Measurements from ENCODE around the gene TSPAN4. TPM values are rescaled to one million over a fixed set of nuclear protein-coding genes. Genes with fewer than 3 reads are reported as not detected.

Gene TSPAN4
- total and polyA plus RNA-seq, 8 donors: 46.9 to 132 (median 73.8) TPM

DNA sequence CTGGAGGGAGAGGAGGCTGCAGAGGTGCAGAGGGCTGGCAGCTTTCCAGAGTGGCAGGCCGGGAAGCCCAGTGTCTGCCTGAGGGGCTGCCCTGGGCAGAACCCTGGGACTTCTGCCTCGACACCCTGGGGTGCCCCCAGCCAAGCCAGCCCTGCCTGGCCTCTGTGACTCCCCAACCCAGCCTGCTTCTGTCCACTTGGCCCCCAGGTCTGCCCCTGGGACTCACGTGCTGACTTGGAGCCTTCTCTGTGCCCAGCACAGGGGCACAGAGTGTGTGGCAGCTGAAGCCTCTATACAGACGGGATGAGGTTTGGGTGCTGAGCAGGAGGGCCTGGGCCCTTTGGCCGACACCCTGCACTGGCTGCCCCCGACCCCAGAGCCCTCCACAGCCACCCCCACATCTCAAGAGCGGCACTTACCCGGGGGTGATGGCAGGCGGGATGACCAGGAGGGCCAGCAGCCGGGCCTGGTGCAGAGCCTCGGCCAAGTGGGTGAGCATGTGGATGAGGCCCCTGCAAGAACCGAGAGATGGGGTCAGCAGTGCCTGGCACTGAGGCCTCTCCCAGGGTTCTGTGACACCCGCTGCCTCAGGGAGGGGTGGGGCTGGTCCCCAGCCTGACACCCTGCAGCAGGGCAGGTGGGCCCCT is 50.5 kb downstream of the TSPAN4 start:
- no peak overlapping the region for H3K27ac ChIP-seq
- TF ChIP-seq, protein P1, sequence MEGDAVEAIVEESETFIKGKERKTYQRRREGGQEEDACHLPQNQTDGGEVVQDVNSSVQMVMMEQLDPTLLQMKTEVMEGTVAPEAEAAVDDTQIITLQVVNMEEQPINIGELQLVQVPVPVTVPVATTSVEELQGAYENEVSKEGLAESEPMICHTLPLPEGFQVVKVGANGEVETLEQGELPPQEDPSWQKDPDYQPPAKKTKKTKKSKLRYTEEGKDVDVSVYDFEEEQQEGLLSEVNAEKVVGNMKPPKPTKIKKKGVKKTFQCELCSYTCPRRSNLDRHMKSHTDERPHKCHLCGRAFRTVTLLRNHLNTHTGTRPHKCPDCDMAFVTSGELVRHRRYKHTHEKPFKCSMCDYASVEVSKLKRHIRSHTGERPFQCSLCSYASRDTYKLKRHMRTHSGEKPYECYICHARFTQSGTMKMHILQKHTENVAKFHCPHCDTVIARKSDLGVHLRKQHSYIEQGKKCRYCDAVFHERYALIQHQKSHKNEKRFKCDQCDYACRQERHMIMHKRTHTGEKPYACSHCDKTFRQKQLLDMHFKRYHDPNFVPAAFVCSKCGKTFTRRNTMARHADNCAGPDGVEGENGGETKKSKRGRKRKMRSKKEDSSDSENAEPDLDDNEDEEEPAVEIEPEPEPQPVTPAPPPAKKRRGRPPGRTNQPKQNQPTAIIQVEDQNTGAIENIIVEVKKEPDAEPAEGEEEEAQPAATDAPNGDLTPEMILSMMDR (IDR thresholded peaks at IDR 0.05): no peak
- intact Hi-C loops (cut with DNase I): no loop called here
- peaks cover 0 to 11% of the 10 kb centered on the region in 2 donors for H3K36me3 ChIP-seq
- DNase-seq: no peak
- no peaks in the 10 kb centered on the region for H3K27me3 ChIP-seq
- H3K9me3 ChIP-seq: no peaks in the 10 kb centered on the region
- no peak for ATAC-seq
- H3K4me3 ChIP-seq: no peak overlapping the region
- H3K4me1 ChIP-seq: no peaks in the 10 kb centered on the region

- Histone ChIP-seq H3K27ac (no peak overlapping the region), H3K4me1 (no peaks in the 10 kb centered on the region), H3K4me3 (no peak overlapping the region), H3K36me3 (peaks cover 0 to 19% of the 10 kb centered on the region in 2 donors), H3K9me3 (no peaks in the 10 kb centered on the region), H3K27me3 (no peaks in the 10 kb centered on the region)
- no peak for DNase-seq
- no peak for ATAC-seq
- intact Hi-C loops (cut with DNase I): no loop called here
- TF ChIP-seq, protein P1 (IDR thresholded peaks at IDR 0.05): no peak
These were observed 52.0 kb downstream of the TSPAN4 start for GRCh38 chr11:894575-895201.

GRCh38 chr11:895331-896110 is 52.9 kb downstream of the TSPAN4 start:
- intact Hi-C loops (cut with DNase I): no loop called here
- DNase-seq: no peak
- ATAC-seq: no peak
- Histone ChIP-seq H3K4me1 (no peaks in the 10 kb centered on the region), H3K36me3 (peaks cover 0 to 27% of the 10 kb centered on the region in 2 donors), H3K27ac (no peak overlapping the region), H3K9me3 (no peaks in the 10 kb centered on the region), H3K27me3 (no peaks in the 10 kb centered on the region), H3K4me3 (no peak overlapping the region)
- TF ChIP-seq, protein P1 (IDR thresholded peaks at IDR 0.05): no peak

DNA sequence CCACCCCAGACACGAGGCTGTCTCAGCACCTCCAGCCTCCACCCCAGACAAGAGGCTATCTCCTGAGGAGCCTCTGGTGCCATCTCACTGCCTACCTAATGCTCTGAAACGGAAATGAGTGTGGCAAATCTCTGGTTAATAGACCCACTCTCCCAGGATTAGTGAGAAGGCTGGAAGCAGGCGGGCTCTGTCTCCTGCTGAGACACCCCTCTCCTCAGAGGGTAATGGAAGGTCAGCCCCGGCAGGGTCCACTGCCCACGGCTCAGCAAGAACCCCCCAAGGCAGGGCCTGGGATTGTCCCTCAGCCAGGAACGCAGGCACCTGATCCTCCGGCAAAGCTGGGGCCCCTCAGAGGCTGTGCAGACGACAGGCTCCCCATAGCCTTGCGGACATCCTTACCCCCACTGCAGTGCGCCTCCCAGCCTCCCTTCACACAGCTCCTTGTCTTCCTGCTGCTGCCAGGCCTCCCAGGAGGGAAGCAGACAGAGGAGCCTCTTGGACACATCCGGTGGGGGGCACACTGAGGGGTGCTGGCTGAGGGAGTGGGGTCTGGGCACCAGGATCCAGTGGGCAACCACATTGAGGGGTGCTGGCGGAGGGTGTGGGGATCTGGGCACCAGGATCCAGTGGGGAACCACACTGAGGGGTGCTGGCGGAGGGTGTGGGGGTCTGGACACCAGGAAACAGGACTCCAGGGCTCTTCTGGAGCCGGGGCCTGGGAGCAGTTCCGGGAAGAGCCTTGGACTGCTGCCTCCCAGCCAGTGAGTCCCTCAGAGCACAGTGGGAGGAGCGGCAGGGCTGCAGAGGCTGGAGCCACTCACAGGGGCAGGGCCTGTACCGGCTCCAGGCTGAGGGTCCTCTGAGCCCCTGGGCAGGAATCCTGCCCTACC is 54.8 kb downstream of the TSPAN4 start:
- peaks cover 0 to 47% of the 10 kb centered on the region in 2 donors for H3K36me3 ChIP-seq
- TF ChIP-seq, protein P1 (IDR thresholded peaks at IDR 0.05): no peak

More for the DNA sequence above, 54.8 kb downstream of the TSPAN4 start:
- Histone ChIP-seq H3K27ac (no peak overlapping the region), H3K4me1 (no peaks in the 10 kb centered on the region), H3K9me3 (no peaks in the 10 kb centered on the region), H3K4me3 (no peak overlapping the region), H3K27me3 (no peaks in the 10 kb centered on the region)
- intact Hi-C loops (cut with DNase I): no loop called here
- ATAC-seq (no peak), DNase-seq (no peak)
